ENCODE measurements around the gene SLC15A5. TPM values are rescaled to one million over a fixed set of nuclear protein-coding genes. Genes with fewer than 3 reads are reported as not detected.

SLC15A5 gene
- total RNA-seq, 1 donor from 2014 or later, result not detected

- peaks cover 6% of the 10 kb centered on the region for H3K27me3 Mint-ChIP-seq (ENCODE audit: low read depth)
- no peak for DNase-seq (ENCODE audit: low spot score)
- H3K4me3 Mint-ChIP-seq (ENCODE audit: unreplicated experiment), result no peak overlapping the region
- H3K27ac Mint-ChIP-seq (ENCODE audit: unreplicated experiment), result no peak overlapping the region
- H3K9me3 Mint-ChIP-seq (ENCODE audit: low read depth), result peaks cover 4% of the 10 kb centered on the region
- TF ChIP-seq CTCF (IDR thresholded peaks at IDR 0.05), result no peak
- H3K36me3 Mint-ChIP-seq (ENCODE audit: low read depth), result no peaks in the 10 kb centered on the region
- H3K4me1 Mint-ChIP-seq (ENCODE audit: low read depth), result no peaks in the 10 kb centered on the region
Observed at GRCh38 chr12:16166563-16167470, 110.7 kb downstream of the SLC15A5 start.

GRCh38 chr12:16165506-16165905, 112.0 kb downstream of the SLC15A5 start:
- Mint-ChIP-seq H3K27me3 (ENCODE audit: low read depth) (peaks cover 6% of the 10 kb centered on the region), H3K9me3 (ENCODE audit: low read depth) (peaks cover 4% of the 10 kb centered on the region), H3K4me1 (ENCODE audit: low read depth) (no peaks in the 10 kb centered on the region), H3K36me3 (ENCODE audit: low read depth) (no peaks in the 10 kb centered on the region), H3K27ac (ENCODE audit: unreplicated experiment) (no peak overlapping the region), H3K4me3 (ENCODE audit: unreplicated experiment) (no peak overlapping the region)
- no peak for DNase-seq (ENCODE audit: low spot score)
- peak; percentile 87 for TF ChIP-seq CTCF (IDR thresholded peaks at IDR 0.05)

- peaks cover 4% of the 10 kb centered on the region for H3K9me3 Mint-ChIP-seq (ENCODE audit: low read depth)
- no peaks in the 10 kb centered on the region for H3K36me3 Mint-ChIP-seq (ENCODE audit: low read depth)
- peaks cover 6% of the 10 kb centered on the region for H3K27me3 Mint-ChIP-seq (ENCODE audit: low read depth)
- H3K27ac Mint-ChIP-seq (ENCODE audit: unreplicated experiment), result no peak overlapping the region
- TF ChIP-seq CTCF (IDR thresholded peaks at IDR 0.05), result no peak
- H3K4me3 Mint-ChIP-seq (ENCODE audit: unreplicated experiment), result no peak overlapping the region
- H3K4me1 Mint-ChIP-seq (ENCODE audit: low read depth), result no peaks in the 10 kb centered on the region
- no peak for DNase-seq (ENCODE audit: low spot score)
Observed at GRCh38 chr12:16163901-16164300, 113.6 kb downstream of the SLC15A5 start.

GRCh38 chr12:16163146-16163545, 114.3 kb downstream of the SLC15A5 start:
- DNase-seq (ENCODE audit: low spot score), result no peak
- H3K27ac Mint-ChIP-seq (ENCODE audit: unreplicated experiment), result no peak overlapping the region
- no peaks in the 10 kb centered on the region for H3K9me3 Mint-ChIP-seq (ENCODE audit: low read depth)
- H3K4me3 Mint-ChIP-seq (ENCODE audit: unreplicated experiment), result no peak overlapping the region
- no peak for TF ChIP-seq CTCF (IDR thresholded peaks at IDR 0.05)
- no peaks in the 10 kb centered on the region for H3K36me3 Mint-ChIP-seq (ENCODE audit: low read depth)
- peaks cover 6% of the 10 kb centered on the region for H3K27me3 Mint-ChIP-seq (ENCODE audit: low read depth)
- H3K4me1 Mint-ChIP-seq (ENCODE audit: low read depth), result no peaks in the 10 kb centered on the region

- Mint-ChIP-seq H3K27me3 (ENCODE audit: low read depth) (peaks cover 6% of the 10 kb centered on the region), H3K4me1 (ENCODE audit: low read depth) (no peaks in the 10 kb centered on the region), H3K36me3 (ENCODE audit: low read depth) (no peaks in the 10 kb centered on the region), H3K27ac (ENCODE audit: unreplicated experiment) (no peak overlapping the region), H3K4me3 (ENCODE audit: unreplicated experiment) (no peak overlapping the region), H3K9me3 (ENCODE audit: low read depth) (no peaks in the 10 kb centered on the region)
- no peak for DNase-seq (ENCODE audit: low spot score)
- no peak for TF ChIP-seq CTCF (IDR thresholded peaks at IDR 0.05)
Observed at GRCh38 chr12:16159571-16159970, 117.9 kb downstream of the SLC15A5 start.
